ENCODE data around the gene PLEKHA7. TPM values are rescaled to one million over a fixed set of nuclear protein-coding genes. Genes with fewer than 3 reads are reported as not detected.

Gene PLEKHA7
- polyA plus RNA-seq, 1 of the 3 experiments (the other 2 are of a cell fraction), result 0.12 TPM

GRCh38 chr11:16876837-16877236 is 137.4 kb downstream of the PLEKHA7 start:
- H2AFZ ChIP-seq (ENCODE audit: low read depth), result no peak overlapping the region
- no peak overlapping the region for H3K4me3 ChIP-seq (ENCODE audit: low read depth in 2 of 2, low read length in 1 of 2)
- ChIA-PET POLR2A (no interaction called here), CTCF (interaction anchor here (1.3 to 2.0 kb wide), 3 partner anchors 14 to 57 kb away, joined by 3 to 7 read pairs (median 5); no protein-coding TSS in a partner anchor)
- H3F3A ChIP-seq (replicated peaks; ENCODE audit: insufficient read depth), result no peaks in the 10 kb centered on the region
- H4K20me1 ChIP-seq (ENCODE audit: insufficient read depth), result no peaks in the 10 kb centered on the region
- no peak overlapping the region for H3K9ac ChIP-seq
- no peaks in the 10 kb centered on the region for H3K9me3 ChIP-seq
- no peak overlapping the region for H3K27ac ChIP-seq (ENCODE audit: low read depth in 2 of 2, low read length in 1 of 2)
- no peaks in the 10 kb centered on the region for H3K36me3 ChIP-seq (replicated peaks in 1 of 2; ENCODE audit: control insufficient read depth in 1 of 2, insufficient read depth in 2 of 2, low read length in 1 of 2)
- H3K79me2 ChIP-seq (ENCODE audit: insufficient read depth), result no peaks in the 10 kb centered on the region
- no peaks in the 10 kb centered on the region; a peak in 1 of 4 replicates for H3K4me1 ChIP-seq (ENCODE audit: control insufficient read depth in 1 of 2, insufficient read depth in 2 of 2, low read depth in 1 of 2, low read length in 1 of 2)
- WGBS (ENCODE audit: low lambda C conversion rate), result 47% methylated on average over 3 of the region's 3 CpGs
- no peak for TF ChIP-seq RAD21 (IDR thresholded peaks at IDR 0.05; ENCODE audit: low read length)
- TF ChIP-seq YY1 (IDR thresholded peaks at IDR 0.05; ENCODE audit: low read depth), result no peak
- TF ChIP-seq FOSL2 (IDR thresholded peaks at IDR 0.05; ENCODE audit: borderline replicate concordance, low read depth), result no peak
- no peak for TF ChIP-seq TAF1 (IDR thresholded peaks at IDR 0.05; ENCODE audit: borderline replicate concordance, low read depth, low read length)
- no peak for TF ChIP-seq RCOR1 (IDR thresholded peaks at IDR 0.05; ENCODE audit: low read length)
- TF ChIP-seq EP300 (IDR thresholded peaks at IDR 0.05; ENCODE audit: borderline replicate concordance in 1 of 2, low read depth in 1 of 2, low read length in 1 of 2), result no peak
- TF ChIP-seq MAX (IDR thresholded peaks at IDR 0.05; ENCODE audit: low read depth), result no peak
- TF ChIP-seq EZH2phosphoT487 (IDR thresholded peaks at IDR 0.05; ENCODE audit: borderline replicate concordance, low read depth), result no peak
- no peak for TF ChIP-seq USF2 (IDR thresholded peaks at IDR 0.05; ENCODE audit: borderline replicate concordance, low read depth, low read length)
- no peak overlapping the region for H3K4me2 ChIP-seq
- no peaks in the 10 kb centered on the region for H3K27me3 ChIP-seq (ENCODE audit: insufficient read depth)
- no peaks in the 10 kb centered on the region for H3K9me2 ChIP-seq
- no peak for DNase-seq

GRCh38 chr11:16876053-16876752 is 138.0 kb downstream of the PLEKHA7 start:
- no peak overlapping the region for H3K27ac ChIP-seq (ENCODE audit: low read depth in 2 of 2, low read length in 1 of 2)
- H3K79me2 ChIP-seq (ENCODE audit: insufficient read depth), result no peaks in the 10 kb centered on the region
- ChIA-PET CTCF (interaction anchor here (1.1 to 1.3 kb wide), 2 partner anchors 56 kb away, joined by 3 to 4 read pairs; no protein-coding TSS in a partner anchor), POLR2A (no interaction called here)
- no peaks in the 10 kb centered on the region for H3K36me3 ChIP-seq (replicated peaks in 1 of 2; ENCODE audit: control insufficient read depth in 1 of 2, insufficient read depth in 2 of 2, low read length in 1 of 2)
- no peak overlapping the region for H2AFZ ChIP-seq (ENCODE audit: low read depth)
- no peak for TF ChIP-seq RAD21 (IDR thresholded peaks at IDR 0.05; ENCODE audit: low read length)
- no peak for TF ChIP-seq PBX3 (IDR thresholded peaks at IDR 0.05)
- TF ChIP-seq RCOR1 (IDR thresholded peaks at IDR 0.05; ENCODE audit: low read length), result no peak
- TF ChIP-seq ZBTB33 (IDR thresholded peaks at IDR 0.05; ENCODE audit: borderline replicate concordance, low read depth), result no peak
- TF ChIP-seq GABPA (IDR thresholded peaks at IDR 0.05; ENCODE audit: low read depth), result no peak
- TF ChIP-seq USF1 (IDR thresholded peaks at IDR 0.05; ENCODE audit: borderline replicate concordance, low read depth), result no peak
- TF ChIP-seq JUND (IDR thresholded peaks at IDR 0.05), result no peak
- no peak for TF ChIP-seq NRF1 (IDR thresholded peaks at IDR 0.05; ENCODE audit: low read depth, low read length)
- TF ChIP-seq MAX (IDR thresholded peaks at IDR 0.05; ENCODE audit: low read depth), result no peak
- no peak overlapping the region for H3K9ac ChIP-seq
- no peaks in the 10 kb centered on the region for H3K9me3 ChIP-seq
- no peaks in the 10 kb centered on the region; a peak in 1 of 4 replicates for H3K4me1 ChIP-seq (ENCODE audit: control insufficient read depth in 1 of 2, insufficient read depth in 2 of 2, low read depth in 1 of 2, low read length in 1 of 2)
- H3F3A ChIP-seq (replicated peaks; ENCODE audit: insufficient read depth), result no peaks in the 10 kb centered on the region
- no peak overlapping the region for H3K4me2 ChIP-seq
- no peaks in the 10 kb centered on the region for H4K20me1 ChIP-seq (ENCODE audit: insufficient read depth)
- DNase-seq, result no peak
- WGBS (ENCODE audit: low lambda C conversion rate), result 62% methylated on average over 5 of the region's 5 CpGs
- no peaks in the 10 kb centered on the region for H3K27me3 ChIP-seq (ENCODE audit: insufficient read depth)
- no peak overlapping the region for H3K4me3 ChIP-seq (ENCODE audit: low read depth in 2 of 2, low read length in 1 of 2)
- no peaks in the 10 kb centered on the region for H3K9me2 ChIP-seq
